HG03439 (cell line): ENCODE data around the gene TMEM244.
"Not testable (repeated sequence)": the region's sequence is repeated elsewhere in the genome, so short reads cannot be mapped to it uniquely, and the experiment has no call there.

Source experiments
- ATAC-seq: cut with Tn5 transposase; IDR thresholded peaks from one replicate; pipeline ENCODE4 v1.9.1; 2021; ENCODE audit warnings: mild to moderate bottlenecking, moderate library complexity; ENCODE audit not compliant: unreplicated experiment

TMEM244 gene

DNA sequence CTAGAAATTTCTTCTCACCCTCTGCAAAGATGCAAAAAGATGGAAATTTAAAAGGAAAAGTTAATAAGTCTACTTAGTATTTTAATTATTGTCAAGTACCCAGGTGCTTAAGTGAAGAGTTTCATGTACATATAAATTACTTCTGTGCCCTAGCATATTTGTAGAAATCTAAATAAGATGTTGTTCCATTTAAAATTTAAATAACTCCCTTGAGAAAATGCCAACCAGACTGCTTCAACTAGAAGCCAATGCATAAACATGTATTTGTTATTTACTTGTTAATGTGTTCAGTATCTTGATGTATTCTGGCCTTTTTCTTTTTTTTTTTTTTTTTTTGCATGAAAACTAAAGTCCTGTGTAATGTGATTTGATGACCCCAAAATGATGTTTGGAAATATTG, 6.3 kb upstream of the TMEM244 start:
- no peak for ATAC-seq

DNA sequence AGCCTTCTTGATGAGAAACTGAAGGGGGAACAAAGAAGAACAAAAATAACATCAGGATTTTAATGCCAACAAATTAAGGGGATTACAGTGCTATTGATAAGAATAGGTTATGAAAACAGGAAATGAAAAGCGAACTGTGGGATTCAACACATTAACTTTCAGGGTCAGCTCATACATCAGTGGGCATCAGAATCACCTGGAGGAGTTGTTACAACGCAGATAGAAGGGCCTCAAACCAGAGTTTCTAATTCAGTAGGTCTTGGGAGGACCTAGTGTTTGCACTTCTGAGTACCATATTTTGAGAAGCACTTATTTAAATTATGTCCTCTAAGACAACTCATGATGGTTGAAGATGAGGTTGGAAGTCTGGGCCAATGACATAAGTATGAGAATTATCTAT, 5.6 kb upstream of the TMEM244 start:
- ATAC-seq, result no peak

DNA sequence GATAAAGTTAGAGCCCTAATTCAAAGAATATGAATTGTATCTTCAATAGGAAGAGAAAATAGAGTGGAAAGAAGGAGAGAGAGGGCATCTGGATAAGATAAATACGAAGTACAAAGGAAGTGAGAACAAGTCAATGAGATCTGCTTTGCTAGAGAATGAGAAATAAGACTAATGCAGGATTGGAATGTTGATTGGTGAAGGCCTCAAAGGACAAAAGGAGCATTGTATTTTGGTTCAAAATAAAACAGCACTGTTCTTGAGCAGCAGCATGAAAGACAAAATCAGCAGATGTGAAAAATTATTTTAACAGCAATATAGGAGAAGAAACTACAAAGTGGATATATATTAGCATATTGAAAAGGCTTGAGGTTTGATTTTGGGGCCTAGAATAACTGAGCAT, 5.1 kb upstream of the TMEM244 start:
- ATAC-seq, result no peak

DNA sequence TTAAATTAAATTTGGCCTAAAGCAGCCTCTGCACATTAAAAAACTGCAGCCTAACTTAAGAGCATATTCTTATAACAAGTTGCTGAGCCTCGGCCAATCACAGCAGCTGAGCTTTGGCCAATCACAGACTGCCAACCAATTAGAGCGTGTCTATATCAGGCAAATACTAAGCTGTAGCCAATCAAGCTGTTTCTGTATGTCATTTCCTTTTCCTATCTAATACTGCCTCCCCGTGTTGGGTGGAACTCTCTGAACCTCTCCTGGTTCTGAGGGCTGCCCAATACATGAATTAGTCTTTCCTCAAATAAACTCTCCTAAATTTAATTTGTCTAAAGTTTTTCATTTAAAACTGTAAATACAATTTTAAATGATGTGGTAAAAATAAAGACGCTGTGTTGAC, 3.9 kb upstream of the TMEM244 start:
- no peak for ATAC-seq

DNA sequence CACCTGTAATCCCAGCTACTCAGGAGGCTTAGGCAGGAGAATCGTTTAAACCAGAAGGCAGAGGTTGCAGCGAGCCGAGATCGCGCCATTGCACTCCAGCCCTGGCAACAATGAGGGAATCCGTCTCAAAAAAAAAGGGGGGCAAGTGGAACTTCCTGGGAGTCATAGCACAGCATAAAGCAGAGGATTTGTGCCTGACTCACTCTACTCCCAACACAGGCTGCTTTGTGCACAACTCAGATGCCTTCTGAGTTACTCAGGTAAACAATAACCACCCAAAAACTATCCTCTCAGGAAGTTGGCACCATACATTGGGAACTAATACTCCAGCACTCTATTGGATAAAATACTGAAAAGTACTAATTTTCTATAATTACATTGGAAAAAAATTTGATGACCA, 2.5 kb upstream of the TMEM244 start:
- no peak for ATAC-seq

DNA sequence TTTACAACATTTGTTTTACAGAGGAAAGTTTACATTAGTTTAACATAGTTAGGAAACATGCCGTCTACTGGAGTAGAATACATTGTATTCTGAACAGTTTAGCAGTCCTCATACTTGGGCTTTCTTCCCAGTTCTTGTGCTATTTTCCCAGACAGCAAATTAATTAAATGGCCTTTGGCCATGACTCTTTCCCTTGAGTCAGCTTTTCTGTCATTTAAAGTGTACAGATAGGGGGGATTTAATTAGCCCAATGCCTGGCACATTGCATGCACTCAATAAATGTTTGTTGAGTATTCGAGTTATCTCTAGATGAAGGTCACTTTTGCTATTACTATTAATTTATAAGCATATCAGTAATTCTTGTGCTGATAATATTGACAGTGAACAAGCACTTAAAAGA, 1.6 kb downstream of the TMEM244 start:
- ATAC-seq, result no peak

DNA sequence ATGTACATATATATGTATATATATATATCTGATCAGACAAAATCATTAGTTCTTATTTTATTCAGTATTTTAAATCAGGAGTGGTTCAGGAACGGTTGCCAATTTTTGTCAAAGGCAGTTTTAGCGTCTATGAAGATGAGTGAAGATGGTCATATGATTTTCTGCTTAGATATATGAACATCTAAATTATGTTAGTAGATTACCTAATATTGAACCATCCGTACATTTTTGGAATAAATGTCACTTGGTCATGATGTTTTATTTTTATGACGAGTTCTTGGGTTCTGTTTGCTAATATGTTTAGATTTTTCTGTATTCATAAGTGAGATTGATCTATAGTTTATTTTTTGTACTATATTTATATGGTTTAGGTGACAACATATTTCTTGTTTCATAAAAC, 3.3 kb downstream of the TMEM244 start:
- ATAC-seq, result no peak

DNA sequence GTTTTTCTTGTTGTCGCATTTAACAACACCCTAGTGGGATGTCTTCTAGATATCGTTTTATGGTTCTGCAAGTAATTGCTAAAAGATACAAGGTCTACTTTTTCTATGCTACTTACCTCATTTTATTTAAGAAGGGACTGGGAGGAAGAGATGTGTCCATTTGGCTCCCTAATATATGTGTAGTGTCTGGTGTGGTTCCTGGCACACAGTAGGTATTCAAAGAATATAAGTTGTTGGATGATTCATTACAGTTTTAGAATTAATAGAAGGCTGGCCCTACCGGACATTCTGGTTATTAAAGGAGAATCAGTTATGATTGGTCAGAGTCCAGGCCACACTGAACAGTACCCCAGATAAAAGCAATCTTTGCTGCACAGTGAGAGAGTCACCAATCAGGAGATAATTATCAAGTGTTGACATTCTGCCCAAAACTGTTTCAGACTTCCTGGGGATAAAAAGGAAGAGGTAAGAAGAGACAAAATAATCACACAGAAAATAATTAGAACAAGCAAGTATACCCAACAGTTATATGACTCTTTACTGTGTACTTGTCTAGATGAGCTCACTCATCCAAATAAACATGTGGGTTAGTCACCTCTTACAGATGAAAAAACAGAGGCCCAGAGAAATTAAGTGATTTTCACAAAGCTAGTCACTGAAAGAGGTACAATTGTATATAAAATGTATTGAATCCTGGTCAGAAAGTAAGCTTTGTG, 7.0 kb downstream of the TMEM244 start:
- ATAC-seq, result no peak

DNA sequence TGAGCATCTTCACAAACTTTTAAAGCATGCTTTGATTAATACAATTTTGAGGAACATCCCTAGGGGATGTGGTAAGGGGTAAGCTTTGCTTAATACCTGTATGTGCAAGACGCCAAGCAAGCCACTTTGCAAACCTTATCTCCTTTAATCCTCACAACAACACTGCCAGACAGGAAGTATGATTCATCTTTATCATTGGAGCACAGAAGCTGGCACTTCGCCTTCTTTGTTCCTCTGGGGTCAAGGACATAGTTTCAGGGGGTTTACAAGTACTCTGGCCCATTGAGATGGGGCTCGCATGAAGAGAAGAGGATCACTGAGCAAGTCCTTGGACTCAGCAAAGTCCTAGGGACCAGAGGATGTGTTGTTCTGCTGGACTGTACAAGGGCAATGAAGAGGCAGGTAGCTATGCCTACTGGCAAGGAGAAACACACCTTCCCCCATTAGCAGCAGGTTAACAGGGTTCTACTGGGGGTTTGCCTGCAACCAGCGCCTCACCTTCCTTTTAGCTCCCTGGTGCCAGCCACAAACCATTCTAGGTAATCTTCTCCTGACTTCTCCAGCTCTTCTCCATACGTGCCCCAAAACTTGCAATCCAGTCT, 8.8 kb downstream of the TMEM244 start:
- no peak for ATAC-seq

DNA sequence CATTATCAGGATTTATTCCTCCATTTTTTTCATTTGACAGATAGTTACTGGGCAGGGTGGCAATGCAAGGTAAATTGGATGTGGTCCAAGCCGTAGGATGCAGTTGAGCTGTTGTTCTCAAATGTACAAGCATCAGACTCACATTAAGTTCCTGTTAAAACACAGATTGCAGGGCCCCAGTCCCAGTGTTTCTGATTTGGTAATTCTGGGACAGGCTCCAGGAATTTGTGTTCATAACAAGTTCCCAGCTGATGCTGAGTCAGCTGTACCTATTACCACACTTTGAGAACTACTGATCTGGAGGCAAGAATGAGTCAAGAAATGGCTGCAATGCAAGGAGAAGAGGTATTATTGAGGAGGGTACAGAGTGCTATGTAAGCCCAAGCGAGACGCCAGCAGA, 11.7 kb downstream of the TMEM244 start:
- ATAC-seq, result no peak

DNA sequence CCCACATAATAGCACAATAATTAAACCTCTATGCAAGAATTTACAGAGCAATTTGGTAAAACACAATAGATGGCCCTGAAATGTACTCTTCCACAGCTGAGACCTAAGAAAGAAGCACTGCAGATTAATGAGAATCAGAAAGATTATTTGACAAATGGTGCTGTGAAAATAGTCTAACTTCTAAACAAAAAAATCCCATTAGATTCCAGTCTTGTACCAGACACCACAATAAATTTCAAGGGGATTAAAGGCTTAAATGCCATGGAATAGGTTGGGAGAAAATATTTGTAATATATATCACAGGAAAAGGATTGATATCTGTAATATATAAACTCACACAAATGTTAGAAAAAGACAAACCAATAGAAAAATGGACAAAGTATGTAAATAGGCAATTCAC, 14.4 kb downstream of the TMEM244 start:
- ATAC-seq, result no peak

DNA sequence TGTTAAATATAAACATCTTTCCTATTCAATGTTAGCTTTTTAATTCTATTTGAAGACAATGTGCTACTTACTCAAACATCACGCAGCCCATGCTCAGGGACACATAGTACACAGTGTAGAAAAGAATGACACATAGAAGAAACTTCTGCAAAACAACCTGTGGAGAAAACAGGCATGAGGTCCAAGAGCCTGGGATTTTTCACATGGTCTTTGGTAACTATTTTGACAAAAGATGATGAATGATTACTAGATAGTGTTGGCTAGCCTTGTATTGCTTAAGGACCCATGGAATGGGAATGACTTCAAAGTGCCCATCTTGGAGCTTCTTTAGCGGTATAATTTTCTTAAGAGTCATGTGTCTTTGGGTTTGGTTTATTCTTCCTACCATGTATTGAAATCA, 15.4 kb downstream of the TMEM244 start:
- ATAC-seq, result no peak

DNA sequence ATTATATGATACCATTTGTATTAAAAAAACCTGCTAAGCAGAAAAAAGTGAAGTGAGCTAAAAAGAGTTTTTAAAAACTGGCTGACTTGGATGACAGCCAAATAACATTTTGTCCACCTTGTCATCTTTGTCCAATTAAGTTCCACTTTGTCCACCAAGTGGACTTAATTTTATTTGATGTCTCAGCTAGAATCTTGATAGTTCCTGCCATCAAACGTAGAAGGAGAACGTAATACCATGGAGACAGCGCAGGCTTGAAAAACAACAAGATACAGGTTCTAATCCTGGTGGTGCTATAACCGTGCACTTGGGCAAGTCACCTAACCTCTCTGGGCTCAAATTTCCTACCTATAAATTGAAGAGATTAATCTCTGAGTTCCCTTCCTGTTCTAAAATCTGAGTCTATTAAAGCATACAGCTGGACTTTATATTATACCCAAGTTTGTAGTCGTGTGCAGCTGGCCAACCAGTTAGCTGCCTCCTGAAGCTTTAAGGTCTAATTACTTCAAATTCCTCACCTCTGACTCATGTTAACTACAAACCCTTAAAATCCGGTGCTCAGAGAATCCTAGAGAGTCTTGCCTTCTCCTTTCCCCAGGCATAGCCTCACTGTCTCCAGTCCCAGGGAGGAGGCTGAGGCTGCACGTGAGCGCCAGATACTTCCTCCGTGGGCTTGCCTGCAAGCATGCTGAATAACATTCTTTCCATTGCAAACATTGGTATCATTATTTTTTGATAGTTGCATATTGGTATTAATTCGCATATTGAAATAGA, 16.8 kb downstream of the TMEM244 start:
- ATAC-seq, result no peak

DNA sequence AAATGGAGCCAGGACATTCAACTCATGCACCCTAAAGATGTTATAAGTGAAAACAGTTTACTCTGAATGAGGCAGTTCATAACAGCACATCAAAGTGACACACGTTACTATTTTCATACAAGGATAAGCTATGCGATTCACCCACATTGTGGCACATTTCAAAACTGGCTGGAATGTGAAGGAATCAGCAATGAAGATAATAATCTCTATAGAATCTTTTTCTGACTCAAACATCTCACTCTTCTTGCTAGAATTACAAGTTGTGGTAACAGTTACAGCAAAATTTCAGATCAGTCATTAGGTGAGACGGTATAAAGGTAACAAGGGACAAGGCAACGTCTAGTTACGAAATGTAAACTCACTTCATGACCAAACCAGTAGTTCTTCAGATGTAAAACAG, 17.5 kb downstream of the TMEM244 start:
- ATAC-seq, result no peak

DNA sequence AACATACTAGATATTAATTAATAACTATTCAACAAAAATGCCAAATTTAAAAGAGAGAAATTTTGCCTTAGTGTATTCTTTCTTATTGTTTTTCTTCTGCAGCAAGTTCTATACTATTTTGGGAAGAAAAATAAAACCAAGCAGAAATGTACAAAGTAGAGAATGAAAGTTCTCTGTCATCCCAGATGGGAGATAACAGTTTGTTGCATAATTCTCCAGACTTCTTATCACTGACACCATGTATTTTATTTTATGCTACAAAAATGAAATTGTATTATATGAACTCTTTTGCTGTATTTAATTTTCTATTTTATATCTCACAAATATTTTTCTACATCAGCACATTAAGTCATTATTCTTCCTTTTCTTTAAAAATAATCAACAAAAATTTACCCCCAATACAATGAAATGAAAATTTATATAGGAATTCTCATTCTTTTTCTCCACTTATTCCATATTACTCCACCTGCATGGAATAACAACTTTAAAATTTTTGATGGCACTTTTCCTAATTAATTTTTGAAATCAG, 18.2 kb downstream of the TMEM244 start:
- ATAC-seq, result no peak

DNA sequence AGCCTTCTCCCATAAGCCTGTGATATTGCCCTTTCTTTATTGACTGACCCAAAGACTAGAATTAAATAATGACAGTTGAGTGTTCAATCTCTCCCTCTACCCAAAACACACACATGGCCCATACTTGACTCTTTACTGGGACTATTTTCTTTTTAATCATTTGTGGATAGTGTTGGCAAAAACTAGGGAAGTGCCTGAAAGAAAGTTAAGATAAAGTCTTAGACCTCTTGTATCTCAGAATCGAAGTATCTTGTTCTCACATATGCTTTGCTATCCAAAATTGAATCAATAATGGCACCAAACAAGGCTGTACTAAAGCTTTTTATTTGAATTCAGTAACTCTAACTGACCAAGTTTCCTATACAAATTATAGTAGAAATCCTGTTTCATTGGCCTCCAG, 19.0 kb downstream of the TMEM244 start:
- no peak for ATAC-seq

DNA sequence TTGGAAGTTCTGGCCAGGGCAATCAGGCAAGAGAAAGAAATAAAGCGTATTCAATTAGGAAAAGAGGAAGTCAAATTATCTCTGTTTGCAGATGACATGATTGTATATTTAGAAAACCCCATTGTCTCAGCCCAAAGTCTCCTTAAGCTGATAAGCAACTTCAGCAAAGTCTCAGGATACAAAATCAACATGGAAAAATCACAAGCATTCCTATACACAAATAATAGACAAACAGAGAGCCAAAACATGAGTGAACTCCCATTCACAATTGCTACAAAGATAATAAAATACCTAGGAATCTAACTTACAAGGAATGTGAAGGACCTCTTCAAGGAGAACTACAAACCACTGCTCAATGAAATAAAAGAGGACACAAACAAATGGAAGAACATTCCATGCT, 21.6 kb downstream of the TMEM244 start:
- ATAC-seq, result not testable (repeated sequence)

DNA sequence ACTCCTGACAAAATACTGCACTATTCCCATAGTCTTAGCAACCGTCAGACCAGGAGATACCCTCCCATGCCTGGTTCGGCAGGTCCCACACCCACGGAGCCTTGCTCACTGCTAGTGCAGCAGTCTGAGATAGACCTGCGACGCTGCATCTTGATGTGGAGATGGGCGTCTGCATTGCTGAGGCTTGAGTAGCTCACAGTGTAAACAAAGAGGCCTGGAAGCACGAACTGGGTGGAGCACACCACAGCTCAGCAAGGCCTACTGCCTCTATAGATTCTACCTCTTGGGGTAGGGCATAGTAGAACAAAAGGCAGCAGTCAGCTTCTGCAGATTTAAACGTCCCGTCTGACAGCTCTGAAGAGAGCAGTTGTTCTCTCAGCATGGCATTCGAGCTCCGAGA, 25.4 kb downstream of the TMEM244 start:
- ATAC-seq, result no peak

DNA sequence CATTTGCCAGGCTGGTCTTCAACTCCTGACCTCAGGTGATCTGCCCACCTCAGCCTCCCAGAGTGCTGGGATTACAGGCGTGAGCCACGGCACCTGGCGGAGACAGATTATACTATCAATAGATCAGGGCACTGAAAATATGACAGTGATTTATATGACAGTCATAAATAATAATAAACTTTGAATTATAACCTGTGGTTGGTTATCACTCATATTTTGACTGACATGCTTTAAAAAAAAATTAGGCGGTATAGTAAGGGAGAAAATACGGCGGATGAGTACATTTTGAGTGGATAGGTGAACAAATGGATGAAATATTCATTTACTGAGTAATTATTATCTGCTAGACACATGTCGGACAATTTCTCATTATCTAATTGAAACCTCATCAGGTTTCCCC, 28.8 kb downstream of the TMEM244 start:
- no peak for ATAC-seq

DNA sequence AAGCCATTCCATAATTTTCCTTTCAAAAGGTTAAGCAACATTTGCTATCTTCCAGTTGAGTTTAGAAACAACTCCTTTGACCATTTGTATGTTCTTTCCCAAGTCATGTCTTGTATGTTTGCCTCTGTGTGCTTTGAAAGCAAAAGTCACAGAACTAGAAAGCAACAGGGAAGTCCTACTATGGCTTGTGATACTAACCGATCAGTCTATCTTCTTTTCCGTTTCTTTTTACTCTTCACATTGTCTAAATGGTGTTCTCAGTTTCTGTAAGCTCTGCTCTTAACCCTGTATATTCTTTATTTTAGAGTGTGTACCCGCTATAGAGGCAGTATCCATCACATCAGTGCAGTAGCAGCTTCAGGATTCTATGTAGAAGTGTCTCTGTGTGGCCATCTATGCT, 32.9 kb downstream of the TMEM244 start:
- ATAC-seq, result no peak

DNA sequence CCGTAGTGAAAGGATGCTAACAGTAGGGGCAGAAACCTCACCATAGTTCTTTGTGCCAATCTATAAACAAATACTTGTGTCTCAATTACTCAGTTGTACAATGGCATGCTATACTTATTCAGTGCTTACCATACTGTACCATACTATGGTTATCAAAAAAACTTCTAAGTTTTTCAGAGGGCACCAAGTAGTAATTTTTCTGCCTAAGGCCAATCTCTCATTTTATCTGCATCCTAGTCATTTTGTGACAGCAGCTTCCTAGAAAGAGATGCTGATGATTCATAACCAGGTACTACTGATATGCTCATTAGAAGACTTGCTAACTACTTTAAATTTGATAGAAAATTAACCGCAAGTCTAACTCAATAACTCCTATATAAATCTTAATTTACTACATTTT, 42.9 kb downstream of the TMEM244 start:
- no peak for ATAC-seq

DNA sequence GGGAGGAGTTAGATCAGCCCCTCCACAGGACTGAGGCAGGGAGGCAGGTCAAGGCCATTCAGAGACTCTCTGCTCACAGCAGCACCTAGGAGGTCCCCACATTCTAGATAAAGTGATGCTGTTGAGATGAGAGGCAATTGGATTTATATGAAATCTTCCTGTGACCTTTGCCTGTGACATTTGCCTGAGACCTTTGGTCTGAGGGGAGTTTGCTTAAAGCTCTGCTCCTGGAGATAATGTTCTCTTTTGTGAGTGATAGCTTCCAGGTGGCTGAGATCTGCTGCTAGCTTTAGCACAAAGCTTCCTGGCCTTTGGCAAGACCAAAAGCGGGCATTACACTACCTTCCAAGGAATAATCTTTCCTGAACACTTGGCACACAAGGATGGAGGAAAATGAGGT, 43.3 kb downstream of the TMEM244 start:
- ATAC-seq, result no peak
